HCT116 (cell line): ENCODE results near the gene TMEM109. TPM values are rescaled to one million over a fixed set of nuclear protein-coding genes. Genes with fewer than 3 reads are reported as not detected.

Source experiments
- ATAC-seq: fragments of 200-7000 bp; cut with Tn5 transposase; 2 replicates; pipeline ENCODE4 v1.9.1; 2020; ENCODE audit warnings: mild to moderate bottlenecking, moderate library complexity
- BruUV-seq: library from RNA; stranded (reverse); fragments of 400-500 nt; replicated peaks from 2 replicates; lab custom pipeline; 2021; lab: Mats Ljungman, UMichigan
- CTCF ChIA-PET: fragments of 300-600 bp; sonication (Branson Sonifier 250); formaldehyde crosslinking; loops from one replicate; lab custom pipeline; 2021; ENCODE audit warnings: antibody characterized with exemption; lab: Charles Lee
- POLR2A ChIA-PET: fragments of 300-600, 350-600 bp; sonication (Branson Sonifier 250); formaldehyde crosslinking; loops from one replicate; lab custom pipeline; 2021; ENCODE audit warnings: antibody characterized with exemption; lab: Charles Lee
- RAD21 ChIA-PET, 2 experiments: fragments of 300-600 bp; sonication (Branson Sonifier 250); formaldehyde crosslinking; loops; one replicate each; lab custom pipeline; 2023; ENCODE audit warnings: low total read pairs in 2 of 2; ENCODE audit not compliant: uncharacterized antibody in 2 of 2, unreplicated experiment in 2 of 2, low non-redundant PET in 1 of 2; lab: Charles Lee
- DNase-seq: peaks from one replicate; pipeline ENCODE4 v3.0.0-alpha.2; 2010; ENCODE audit warnings: low read depth, low spot score
- H2AFZ ChIP-seq: fragments of 200-600 bp; shearing (Covaris generic), sonication (generic); 2 replicates; pipeline ENCODE4 v1.6.1; 2017; ENCODE audit warnings: low read depth, mixed run types, mixed read lengths, antibody characterized with exemption, low read length; ENCODE audit not compliant: poor library complexity, severe bottlenecking
- H3K27ac ChIP-seq: 2 replicates; pipeline ENCODE4 v1.5.1; 2012; ENCODE audit warnings: low read depth, low read length
- H3K27me3 ChIP-seq: fragments of 200-600 bp; sonication (generic); 2 replicates; pipeline ENCODE4 v1.6.1; 2016; ENCODE audit warnings: mixed run types, low read length, mixed read lengths; ENCODE audit not compliant: insufficient read depth
- H3K36me3 ChIP-seq, 2 experiments: fragments of 200-500 bp in 1 of 2; fragments of 200-600 bp in 1 of 2; sonication (Bioruptor generic) in 1 of 2; sonication (generic) in 1 of 2; 2 replicates each; pipeline versions ENCODE4 v1.5.1 to v1.6.1; 2014 to 2016; ENCODE audit warnings: low read length in 2 of 2, inconsistent platforms in 1 of 2, mixed read lengths in 1 of 2, mixed run types in 1 of 2; ENCODE audit not compliant: insufficient read depth in 2 of 2, control insufficient read depth in 1 of 2
- H3K4me1 ChIP-seq, 2 experiments: fragments of 200-600 bp in 1 of 2; sonication (generic) in 1 of 2; 2 replicates each; pipeline versions ENCODE4 v1.5.1 to v1.6.1; 2012 to 2017; ENCODE audit warnings: low read length in 2 of 2, inconsistent platforms in 1 of 2, mild to moderate bottlenecking in 1 of 2, mixed read lengths in 1 of 2, mixed run types in 1 of 2, moderate library complexity in 1 of 2; ENCODE audit not compliant: insufficient read depth in 2 of 2, control insufficient read depth in 1 of 2
- H3K4me2 ChIP-seq: fragments of 200-600 bp; sonication (generic); 2 replicates; pipeline ENCODE4 v1.6.1; 2017; ENCODE audit warnings: mixed run types, low read length, mixed read lengths
- H3K4me3 ChIP-seq, 2 experiments: fragments of 200-600 bp in 1 of 2; sonication (generic) in 1 of 2; replicated peaks in 1 of 2; 2 replicates each; pipeline ENCODE4 v1.5.1; 2011 to 2016; ENCODE audit warnings: low read length in 2 of 2, control low read depth in 1 of 2, low read depth in 1 of 2, mild to moderate bottlenecking in 1 of 2, mixed read lengths in 1 of 2, mixed run types in 1 of 2
- H3K79me2 ChIP-seq: fragments of 200-600 bp; sonication (generic); 2 replicates; pipeline ENCODE4 v1.6.1; 2017; ENCODE audit warnings: mild to moderate bottlenecking, mixed run types, low read length, moderate library complexity, mixed read lengths; ENCODE audit not compliant: insufficient read depth
- H3K9ac ChIP-seq: fragments of 200-600 bp; sonication (generic); 2 replicates; pipeline ENCODE4 v1.6.1; 2016; ENCODE audit warnings: low read length, mixed read lengths
- H3K9me2 ChIP-seq: fragments of 200-600 bp; sonication (generic), shearing (Covaris generic); 2 replicates; pipeline ENCODE4 v1.6.1; 2017; ENCODE audit warnings: mixed run types, mild to moderate bottlenecking, moderate library complexity; ENCODE audit not compliant: insufficient read depth
- H3K9me3 ChIP-seq, 2 experiments: fragments of 200-500 bp in 1 of 2; fragments of 200-600 bp in 1 of 2; sonication (Bioruptor generic) in 1 of 2; sonication (generic) in 1 of 2; 2 replicates each; pipeline ENCODE4 v1.6.1; 2014 to 2017; ENCODE audit warnings: low read length in 2 of 2, mixed read lengths in 2 of 2, inconsistent platforms in 1 of 2, low read depth in 1 of 2, mild to moderate bottlenecking in 1 of 2, mixed run types in 1 of 2, moderate library complexity in 1 of 2; ENCODE audit not compliant: control insufficient read depth in 1 of 2, insufficient read depth in 1 of 2
- H4K20me1 ChIP-seq: fragments of 200-600 bp; sonication (generic), shearing (Covaris generic); 2 replicates; pipeline ENCODE4 v1.6.1; 2017; ENCODE audit warnings: mixed run types, mild to moderate bottlenecking, moderate library complexity; ENCODE audit not compliant: insufficient read depth
- CBX3 ChIP-seq: IDR thresholded peaks from 2 replicates; pipeline ENCODE4 v1.6.1; 2012; ENCODE audit warnings: low read depth
- CEBPB ChIP-seq: IDR thresholded peaks from 2 replicates; pipeline ENCODE4 v1.6.1; 2012; ENCODE audit warnings: low read depth
- CTCF ChIP-seq, 3 experiments: fragments of 200-600 bp in 1 of 3; sonication (generic) in 1 of 3; IDR thresholded peaks in 2 of 3; conservative IDR thresholded peaks in 1 of 3; 2 replicates each; pipeline ENCODE4 v1.5.1; 2012 to 2017; ENCODE audit warnings: low read depth in 2 of 3, low read length in 2 of 3, antibody characterized with exemption in 1 of 3, borderline replicate concordance in 1 of 3, control low read depth in 1 of 3, mild to moderate bottlenecking in 1 of 3, mixed read lengths in 1 of 3, mixed run types in 1 of 3, moderate library complexity in 1 of 3; ENCODE audit not compliant: insufficient read depth in 1 of 3
- EGR1 ChIP-seq: IDR thresholded peaks from 2 replicates; pipeline ENCODE4 v1.6.1; 2012; ENCODE audit warnings: low read depth
- EZH2 ChIP-seq: fragments of 200-600 bp; sonication (generic); IDR thresholded peaks from 2 replicates; pipeline ENCODE4 v1.6.1; 2017; ENCODE audit warnings: antibody characterized with exemption, mixed run types
- EZH2phosphoT487 ChIP-seq: fragments of 200-600 bp; IDR thresholded peaks from 2 replicates; pipeline ENCODE4 v1.6.1; 2018; ENCODE audit warnings: antibody characterized with exemption, borderline replicate concordance
- FOSL1 ChIP-seq: IDR thresholded peaks from 2 replicates; pipeline ENCODE4 v1.6.1; 2012; ENCODE audit warnings: low read depth
- JUND ChIP-seq: IDR thresholded peaks from 2 replicates; pipeline ENCODE4 v1.6.1; 2012
- MAX ChIP-seq: IDR thresholded peaks from 2 replicates; pipeline ENCODE4 v1.6.1; 2012
- RAD21 ChIP-seq: IDR thresholded peaks from 2 replicates; pipeline ENCODE4 v1.6.1; 2012; ENCODE audit warnings: low read depth, mild to moderate bottlenecking
- REST ChIP-seq: IDR thresholded peaks from 2 replicates; pipeline ENCODE4 v1.6.1; 2012; ENCODE audit warnings: low read depth
- SIN3A ChIP-seq: IDR thresholded peaks from 2 replicates; pipeline ENCODE4 v1.6.1; 2012; ENCODE audit warnings: low read depth
- TCF7L2 ChIP-seq: IDR thresholded peaks from 2 replicates; pipeline ENCODE4 v1.7.0; 2011; ENCODE audit warnings: borderline replicate concordance, inconsistent platforms; ENCODE audit not compliant: insufficient read depth, insufficient read length; ENCODE audit errors: extremely low read depth
- ZBTB33 ChIP-seq: IDR thresholded peaks from 2 replicates; pipeline ENCODE4 v1.6.1; 2011; ENCODE audit warnings: mild to moderate bottlenecking, low read length, moderate library complexity; ENCODE audit not compliant: insufficient replicate concordance; ENCODE audit errors: extremely low read depth
- ZFX ChIP-seq: fragments of 450-650 bp; IDR thresholded peaks from 2 replicates; pipeline ENCODE4 v1.6.1; 2017
- intact Hi-C: fragments of 100-400 bp; cut with micrococcal nuclease; formaldehyde crosslinking; loops from 2 replicates; pipeline ENCODE4 v1.10.0; 2022
- total RNA-seq: library from RNA; stranded (reverse); gene quantifications from one replicate; pipeline ENCODE4 v1.2.1, GENCODE V29; 2021; ENCODE audit not compliant: unreplicated experiment

The TMEM109 gene
- total RNA-seq, 1 experiment from 2014 or later, result 44.4 TPM

DNA sequence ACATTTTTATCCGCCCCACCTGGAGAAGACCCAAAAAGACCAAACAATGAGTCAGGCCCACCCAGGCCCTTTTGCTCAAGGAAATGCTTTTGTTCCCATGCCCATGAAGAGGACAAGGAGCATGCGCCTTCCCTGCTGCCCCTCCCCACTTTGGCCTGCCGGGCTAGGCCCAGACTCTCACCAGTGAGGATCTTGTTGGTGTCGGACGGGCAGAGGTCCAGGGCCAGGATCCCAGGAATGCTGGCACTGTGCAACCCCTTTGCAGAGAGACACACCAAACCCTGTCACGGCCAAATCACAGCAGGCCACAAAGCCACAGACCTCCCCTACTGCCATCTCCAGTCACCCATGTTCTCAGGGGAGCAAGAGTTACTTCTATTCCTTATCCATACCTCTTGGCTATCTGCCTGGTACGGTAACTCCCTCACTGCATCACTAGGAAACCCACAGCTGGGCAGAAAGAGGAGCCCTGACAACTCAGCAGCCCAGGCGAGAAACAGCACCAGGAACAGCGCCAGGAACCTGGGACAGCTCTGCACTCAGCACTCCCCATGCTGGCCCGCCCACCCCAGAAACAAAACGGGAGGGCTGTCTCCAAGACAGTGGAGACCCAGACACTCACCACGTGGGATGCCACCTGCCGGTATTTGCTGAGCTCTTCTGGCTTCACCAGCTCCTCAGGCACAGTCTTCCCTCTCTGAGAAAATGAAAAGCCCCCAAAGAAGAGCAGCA is 13.1 kb upstream of the TMEM109 start:
- CTCF ChIA-PET, result interaction anchor here (2.0 kb wide), 1 partner anchor 13 kb away, joined by 5 read pairs; the partner anchor contains the start of gene TMEM109
- DNase-seq, result no peak
- peaks cover 7% of the 10 kb centered on the region for H4K20me1 ChIP-seq
- TF ChIP-seq EZH2 (no peak), CTCF (IDR thresholded peaks at IDR 0.05 in 2 of 3, conservative IDR thresholded peaks at IDR 0.05 in 1 of 3; ENCODE audit: borderline replicate concordance in 1 of 3, insufficient read depth in 1 of 3, low read depth in 2 of 3, low read length in 2 of 3) (no peak), ZFX (no peak), EZH2phosphoT487 (no peak), SIN3A (no peak), JUND (no peak), FOSL1 (no peak), MAX (no peak), EGR1 (no peak), RAD21 (no peak), ZBTB33 (no peak), CBX3 (no peak), TCF7L2 (no peak), CEBPB (no peak), REST (no peak)
- RAD21 ChIA-PET, result interaction anchor here in 1 of 2 experiments (1.8 kb wide), 1 partner anchor 70 kb away, joined by 7 read pairs; no protein-coding TSS in a partner anchor
- peaks cover 7 to 15% of the 10 kb centered on the region in 2 experiments; a peak in 3 of 4 replicates for H3K4me1 ChIP-seq
- ATAC-seq, result no peak
- H2AFZ ChIP-seq, result no peak overlapping the region
- H3K27me3 ChIP-seq, result no peaks in the 10 kb centered on the region
- peaks cover 50 to 65% of the 10 kb centered on the region in 2 experiments for H3K36me3 ChIP-seq
- no peaks in the 10 kb centered on the region for H3K9me3 ChIP-seq
- POLR2A ChIA-PET, result no interaction called here
- no peak overlapping the region for H3K27ac ChIP-seq
- BruUV-seq, result no TSS peak
- H3K79me2 ChIP-seq, result peaks cover 51% of the 10 kb centered on the region
- no peak overlapping the region for H3K9ac ChIP-seq
- H3K9me2 ChIP-seq, result no peaks in the 10 kb centered on the region
- H3K4me2 ChIP-seq, result no peak overlapping the region
- no peak overlapping the region for H3K4me3 ChIP-seq
- intact Hi-C loops, result no loop called here
